BLaER1 treated with 17β-estradiol and CSF1 and Interleukin-3, amounts not matched to agents 10 nM and 100 nM (cell line): ENCODE data around the gene IMMP2L.
"Not testable (repeated sequence)": the region's sequence is repeated elsewhere in the genome, so short reads cannot be mapped to it uniquely, and the experiment has no call there.

ENCODE experiments used
- H3K27ac ChIP-seq, 11 experiments: shearing (Covaris generic); formaldehyde crosslinking; 2 replicates each; pipeline ENCODE4 v1.8.1; 2022
- H3K27me3 ChIP-seq, 11 experiments: shearing (Covaris generic); formaldehyde crosslinking; 2 replicates each; pipeline ENCODE4 v1.8.1; 2022
- H3K36me3 ChIP-seq, 11 experiments: shearing (Covaris generic); formaldehyde crosslinking; 2 replicates each; pipeline ENCODE4 v1.8.1; 2022
- H3K4me1 ChIP-seq, 10 experiments: shearing (Covaris generic); formaldehyde crosslinking; 2 replicates each; pipeline ENCODE4 v1.8.1; 2022
- H3K4me2 ChIP-seq, 11 experiments: shearing (Covaris generic); formaldehyde crosslinking; 2 replicates each; pipeline ENCODE4 v1.8.1; 2022
- H3K4me3 ChIP-seq, 10 experiments: shearing (Covaris generic); formaldehyde crosslinking; 2 replicates each; pipeline ENCODE4 v1.8.1; 2022
- H3K9ac ChIP-seq, 11 experiments: shearing (Covaris generic); formaldehyde crosslinking; 2 replicates each; pipeline ENCODE4 v1.8.1; 2022
- H3K9me3 ChIP-seq, 11 experiments: shearing (Covaris generic); formaldehyde crosslinking; replicated peaks in 1 of 11; 2 replicates each; pipeline ENCODE4 v1.8.1; 2022
- H4K20me1 ChIP-seq, 11 experiments: shearing (Covaris generic); formaldehyde crosslinking; 2 replicates each; pipeline ENCODE4 v1.8.1; 2022
- Cebpa-rat ChIP-seq, 11 experiments: shearing (Covaris generic); IDR thresholded peaks; 2 replicates each; pipeline ENCODE4 v1.8.1; 2022

The IMMP2L gene

DNA sequence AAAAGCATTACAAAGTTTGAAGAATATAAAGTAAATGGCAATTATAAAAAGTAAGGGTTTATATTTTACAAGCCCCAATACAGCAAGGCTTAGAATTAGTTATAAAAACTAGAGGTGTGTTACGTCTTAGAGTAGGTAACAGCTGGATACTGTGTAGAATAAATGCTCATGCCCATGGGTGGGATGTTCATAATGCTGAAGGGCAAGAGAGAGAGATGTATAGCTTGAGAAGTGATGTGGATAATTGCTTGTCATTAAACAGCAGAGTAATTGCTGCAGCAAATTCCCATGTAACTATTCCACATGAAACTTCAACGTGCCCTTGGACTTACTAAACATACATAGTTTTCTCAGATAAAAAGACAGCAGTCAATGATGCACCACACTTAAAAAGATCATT, 233.8 kb downstream of the IMMP2L start:
- Histone ChIP-seq H3K27ac (no peak overlapping the region), H3K4me2 (peak overlapping the region in 2 of 11 experiments; percentile 38 to 47; a peak in 2 of 22 replicates), H3K4me1 (peaks cover 0 to 17% (median 0%) of the 10 kb centered on the region in 10 experiments; a peak in 7 of 20 replicates), H3K9ac (no peak overlapping the region), H3K27me3 (no peaks in the 10 kb centered on the region), H4K20me1 (no peaks in the 10 kb centered on the region), H3K4me3 (no peak overlapping the region), H3K36me3 (no peaks in the 10 kb centered on the region), H3K9me3 (peaks cover 0 to 3% (median 1%) of the 10 kb centered on the region in 11 experiments; a peak in 4 of 22 replicates)
- no peak for TF ChIP-seq Cebpa-rat (IDR thresholded peaks at IDR 0.05)

DNA sequence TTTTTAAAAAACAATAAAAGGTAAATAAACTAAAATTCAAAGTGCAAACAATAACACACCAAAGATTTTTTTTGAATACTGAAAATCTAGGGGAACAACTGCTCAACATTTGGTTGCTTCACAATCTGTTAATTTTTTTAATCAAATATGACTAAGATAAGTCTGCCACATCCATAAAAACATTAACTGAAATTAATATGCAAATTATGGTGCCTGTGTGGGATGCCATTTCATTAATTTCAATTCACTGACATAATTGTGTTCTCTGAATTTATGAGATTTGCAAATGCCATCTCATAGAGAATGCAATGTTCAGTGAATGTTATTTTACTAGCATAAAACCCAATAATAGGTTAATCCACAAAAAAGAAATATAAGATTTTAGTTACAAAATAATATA, 237.5 kb downstream of the IMMP2L start:
- H3K9ac ChIP-seq: no peak overlapping the region
- no peaks in the 10 kb centered on the region for H4K20me1 ChIP-seq
- no peaks in the 10 kb centered on the region for H3K9me3 ChIP-seq
- H3K4me3 ChIP-seq: no peak overlapping the region
- no peak for TF ChIP-seq Cebpa-rat (IDR thresholded peaks at IDR 0.05)
- no peak overlapping the region for H3K4me2 ChIP-seq
- no peaks in the 10 kb centered on the region for H3K36me3 ChIP-seq
- H3K27me3 ChIP-seq: no peaks in the 10 kb centered on the region
- no peak overlapping the region for H3K27ac ChIP-seq
- H3K4me1 ChIP-seq: peaks cover 0 to 17% (median 0%) of the 10 kb centered on the region in 10 experiments; a peak in 7 of 20 replicates

DNA sequence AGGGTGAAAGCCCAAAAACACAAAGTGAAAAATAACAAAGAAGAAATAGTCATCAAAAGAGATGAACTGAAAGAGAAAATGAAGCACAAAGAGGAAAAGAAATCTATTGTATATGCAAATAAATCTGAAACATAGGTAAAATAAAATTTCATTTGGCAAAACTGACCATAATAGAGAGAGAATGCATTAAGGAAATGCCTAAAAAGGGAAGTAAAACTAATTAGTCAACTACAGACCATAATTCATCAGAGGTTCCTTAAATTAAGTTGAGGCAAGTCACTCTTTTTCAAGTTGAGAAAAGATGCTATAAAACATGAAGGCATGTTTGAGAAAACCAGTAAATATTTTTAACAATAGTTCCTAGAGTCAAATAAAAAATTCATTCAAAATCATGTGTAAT, 238.1 kb downstream of the IMMP2L start:
- Histone ChIP-seq H3K9me3 (no peaks in the 10 kb centered on the region), H3K27ac (no peak overlapping the region), H3K4me3 (no peak overlapping the region), H3K27me3 (no peaks in the 10 kb centered on the region), H3K36me3 (no peaks in the 10 kb centered on the region), H4K20me1 (no peaks in the 10 kb centered on the region), H3K4me2 (peak overlapping the region in 1 of 11 experiments; percentile 16; a peak in 2 of 22 replicates), H3K4me1 (peaks cover 0 to 15% (median 0%) of the 10 kb centered on the region in 10 experiments; a peak in 7 of 20 replicates), H3K9ac (no peak overlapping the region)
- no peak for TF ChIP-seq Cebpa-rat (IDR thresholded peaks at IDR 0.05)

DNA sequence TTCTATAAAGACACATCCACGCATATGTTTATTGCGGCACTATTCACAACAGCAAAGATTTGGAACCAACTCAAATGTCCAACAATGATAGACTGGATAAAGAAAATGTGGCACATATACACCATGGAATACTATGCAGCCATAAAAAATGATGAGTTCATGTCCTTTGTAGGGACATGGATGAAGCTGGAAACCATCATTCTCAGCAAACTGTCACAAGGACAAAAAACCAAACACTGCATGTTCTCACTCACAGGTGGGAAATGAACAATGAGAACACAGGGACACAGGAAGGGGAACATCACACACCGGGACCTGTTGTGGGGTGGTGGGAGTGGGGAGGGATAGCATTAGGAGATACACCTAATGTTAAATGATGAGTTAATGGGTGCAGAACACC, 238.6 kb downstream of the IMMP2L start:
- not testable (repeated sequence) for H4K20me1 ChIP-seq, H3K4me1 ChIP-seq, H3K9me3 ChIP-seq, H3K36me3 ChIP-seq, H3K4me3 ChIP-seq, H3K9ac ChIP-seq, H3K4me2 ChIP-seq, H3K27me3 ChIP-seq, H3K27ac ChIP-seq

DNA sequence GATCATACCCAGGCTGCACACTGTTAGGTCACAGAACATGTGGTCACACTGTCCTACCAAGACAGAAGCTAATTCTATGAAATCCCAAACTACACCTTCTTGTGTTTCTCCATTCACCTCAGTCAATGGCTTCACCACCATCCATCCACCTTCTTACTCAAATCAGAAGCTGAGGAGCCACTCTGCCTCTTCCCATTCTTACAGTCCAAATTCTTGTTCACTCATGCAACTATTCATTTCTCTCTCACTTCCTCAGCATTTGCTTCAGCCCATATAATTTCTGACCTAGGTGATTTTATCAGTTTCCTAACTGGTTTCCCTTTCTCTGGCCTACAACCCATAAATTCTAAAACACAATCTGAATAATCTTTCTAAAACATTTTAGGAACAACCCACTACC, 242.2 kb downstream of the IMMP2L start:
- Histone ChIP-seq H3K27me3 (no peaks in the 10 kb centered on the region), H3K36me3 (no peaks in the 10 kb centered on the region), H3K4me1 (peaks cover 0 to 6% (median 0%) of the 10 kb centered on the region in 10 experiments; a peak in 3 of 20 replicates), H3K4me2 (no peak overlapping the region), H3K9me3 (no peaks in the 10 kb centered on the region), H3K4me3 (no peak overlapping the region), H3K9ac (no peak overlapping the region), H4K20me1 (no peaks in the 10 kb centered on the region), H3K27ac (no peak overlapping the region)
- no peak for TF ChIP-seq Cebpa-rat (IDR thresholded peaks at IDR 0.05)

DNA sequence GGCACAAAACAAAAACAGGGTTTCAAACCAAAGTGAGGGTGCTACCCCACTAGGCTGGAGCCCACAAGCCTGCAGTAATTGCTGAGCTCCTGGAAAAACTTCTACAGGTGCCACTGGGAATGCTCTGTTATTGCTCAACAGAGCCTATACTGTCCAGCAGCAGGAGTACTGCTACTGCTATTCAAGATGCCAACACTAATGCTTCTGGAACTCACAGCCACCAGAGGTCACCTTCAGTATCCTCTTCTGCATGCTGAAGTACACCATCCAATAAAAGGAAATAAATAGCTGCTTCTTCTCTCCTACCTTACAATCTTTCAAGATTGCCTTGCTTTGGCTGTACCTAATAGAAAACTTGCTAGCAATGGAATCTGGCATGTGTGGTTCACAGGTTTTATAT, 249.3 kb downstream of the IMMP2L start:
- Histone ChIP-seq H3K27me3 (no peaks in the 10 kb centered on the region), H4K20me1 (no peaks in the 10 kb centered on the region), H3K27ac (no peak overlapping the region), H3K9ac (no peak overlapping the region), H3K4me1 (no peaks in the 10 kb centered on the region), H3K9me3 (no peaks in the 10 kb centered on the region), H3K4me2 (no peak overlapping the region), H3K36me3 (no peaks in the 10 kb centered on the region), H3K4me3 (no peak overlapping the region)
- no peak for TF ChIP-seq Cebpa-rat (IDR thresholded peaks at IDR 0.05)

DNA sequence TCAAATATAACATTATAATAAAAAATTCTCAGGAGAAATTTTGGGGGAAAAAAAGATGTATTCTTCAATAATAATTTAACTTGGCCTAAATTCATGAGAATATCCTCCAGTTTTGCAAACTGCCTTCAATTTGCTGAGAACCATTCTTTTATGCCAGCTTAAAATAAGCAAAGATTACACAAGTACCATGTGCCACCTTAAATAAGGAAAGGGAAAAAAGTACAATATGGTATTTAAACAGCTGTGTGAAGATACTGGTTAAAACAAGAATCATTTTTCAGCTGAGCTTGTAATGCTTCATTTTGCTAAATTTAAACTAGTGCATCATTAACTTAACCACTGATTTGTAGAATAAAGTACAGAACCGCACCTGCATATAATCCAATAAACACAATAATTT, 253.6 kb downstream of the IMMP2L start:
- Histone ChIP-seq H3K4me1 (no peaks in the 10 kb centered on the region), H4K20me1 (no peaks in the 10 kb centered on the region)
- no peak for TF ChIP-seq Cebpa-rat (IDR thresholded peaks at IDR 0.05)

DNA sequence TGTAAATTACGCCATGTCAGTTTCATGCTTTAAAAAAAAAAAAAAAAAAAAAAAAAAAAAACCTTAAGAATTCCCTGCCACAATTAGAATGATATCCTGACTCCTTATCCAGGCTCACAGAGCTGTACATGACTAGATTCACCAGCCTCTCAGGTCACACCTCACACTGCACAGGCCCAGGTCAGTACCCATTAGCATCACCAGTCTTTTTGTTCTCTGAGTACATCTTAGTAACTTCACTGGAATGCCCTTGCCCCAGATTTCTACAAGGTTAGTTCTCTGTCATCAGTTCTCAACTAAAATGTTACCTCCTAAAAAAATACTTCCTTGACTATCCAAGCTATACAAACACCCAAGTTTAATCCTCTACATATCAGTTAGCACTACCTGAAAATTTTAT, 260.4 kb downstream of the IMMP2L start:
- no peak for TF ChIP-seq Cebpa-rat (IDR thresholded peaks at IDR 0.05)
- H3K36me3 ChIP-seq: no peaks in the 10 kb centered on the region
- H3K4me1 ChIP-seq: no peaks in the 10 kb centered on the region
- H3K27me3 ChIP-seq: no peaks in the 10 kb centered on the region
- no peaks in the 10 kb centered on the region for H3K9me3 ChIP-seq
- no peak overlapping the region for H3K4me3 ChIP-seq
- no peak overlapping the region for H3K27ac ChIP-seq
- no peak overlapping the region for H3K9ac ChIP-seq
- H3K4me2 ChIP-seq: no peak overlapping the region
- H4K20me1 ChIP-seq: no peaks in the 10 kb centered on the region

More for the DNA sequence above, 253.6 kb downstream of the IMMP2L start:
- no peaks in the 10 kb centered on the region for H3K9me3 ChIP-seq
- H3K9ac ChIP-seq: no peak overlapping the region
- no peaks in the 10 kb centered on the region for H3K27me3 ChIP-seq
- H3K36me3 ChIP-seq: no peaks in the 10 kb centered on the region
- H3K4me2 ChIP-seq: no peak overlapping the region
- H3K4me3 ChIP-seq: no peak overlapping the region
- H3K27ac ChIP-seq: no peak overlapping the region

DNA sequence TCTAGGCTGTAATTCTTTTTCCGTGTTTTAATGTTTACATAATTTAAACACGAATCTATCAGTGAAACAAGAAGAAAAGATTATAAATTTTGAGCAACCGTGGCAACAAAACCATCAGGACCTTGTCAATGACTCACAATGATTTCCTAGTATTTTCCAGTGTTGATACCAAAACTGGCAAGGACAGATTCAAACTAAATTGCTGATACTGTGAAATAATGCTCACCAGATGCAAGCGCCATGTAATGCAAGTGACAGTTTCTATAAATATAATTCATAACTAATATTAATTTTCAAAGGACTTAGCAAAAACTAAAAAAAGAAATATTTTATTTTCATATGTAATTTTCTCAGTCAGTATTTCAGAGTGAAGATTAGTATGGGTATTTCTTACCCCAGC, 267.8 kb downstream of the IMMP2L start:
- H3K27ac ChIP-seq: no peak overlapping the region
- H4K20me1 ChIP-seq: no peaks in the 10 kb centered on the region
- no peaks in the 10 kb centered on the region for H3K9me3 ChIP-seq
- H3K36me3 ChIP-seq: no peaks in the 10 kb centered on the region
- H3K27me3 ChIP-seq: no peaks in the 10 kb centered on the region
- no peak overlapping the region for H3K4me2 ChIP-seq
- no peak overlapping the region for H3K9ac ChIP-seq
- no peaks in the 10 kb centered on the region for H3K4me1 ChIP-seq
- no peak overlapping the region for H3K4me3 ChIP-seq
- no peak for TF ChIP-seq Cebpa-rat (IDR thresholded peaks at IDR 0.05)

DNA sequence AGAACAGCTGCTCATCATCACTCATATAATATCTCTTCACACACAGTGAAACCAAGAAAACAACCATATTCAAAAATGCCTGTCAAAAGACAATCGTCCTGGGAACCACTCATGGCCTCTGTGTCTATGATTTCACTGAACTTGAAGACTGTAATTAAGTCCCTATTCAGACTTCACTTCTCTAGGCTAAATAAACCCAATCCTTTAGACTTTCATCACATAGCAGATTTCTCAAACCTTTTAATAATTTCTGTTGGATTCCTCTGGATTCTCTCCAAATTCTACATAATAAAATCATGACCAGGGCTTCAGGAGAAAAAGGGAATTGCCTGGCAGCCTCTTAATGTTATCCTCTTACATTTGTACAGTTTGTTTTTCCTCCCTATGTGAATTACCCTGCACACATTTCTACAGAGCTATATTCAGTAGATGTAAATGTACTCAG, 270.2 kb downstream of the IMMP2L start:
- no peak overlapping the region for H3K4me2 ChIP-seq
- no peaks in the 10 kb centered on the region for H3K36me3 ChIP-seq
- H3K4me1 ChIP-seq: no peaks in the 10 kb centered on the region
- no peak overlapping the region for H3K4me3 ChIP-seq
- no peaks in the 10 kb centered on the region for H3K27me3 ChIP-seq
- no peak for TF ChIP-seq Cebpa-rat (IDR thresholded peaks at IDR 0.05)
- no peak overlapping the region for H3K9ac ChIP-seq
- no peak overlapping the region for H3K27ac ChIP-seq
- H4K20me1 ChIP-seq: no peaks in the 10 kb centered on the region
- peaks cover 0 to 4% (median 0%) of the 10 kb centered on the region in 11 experiments; a peak in 4 of 22 replicates for H3K9me3 ChIP-seq
